ENCODE results near the gene S100A1.

Gene S100A1

GRCh38 chr1:153592748-153593147, 35.5 kb upstream of the S100A1 start:
- H3K9me3 ChIP-seq (ENCODE audit: insufficient read depth, low read depth, low read length) = no peaks in the 10 kb centered on the region
- H3K36me3 ChIP-seq (ENCODE audit: insufficient read depth, low read length) = no peaks in the 10 kb centered on the region
- H3K27ac ChIP-seq (ENCODE audit: low read depth, low read length) = no peak overlapping the region
- WGBS = 80% methylated on average over 3 of the region's 4 CpGs
- H3K4me3 ChIP-seq (ENCODE audit: low read length) = no peak overlapping the region
- no peaks in the 10 kb centered on the region for H3K27me3 ChIP-seq (ENCODE audit: insufficient read depth, low read length)
- no peak overlapping the region for H3K9ac ChIP-seq (ENCODE audit: low read depth, low read length)
- no peaks in the 10 kb centered on the region for H3K4me1 ChIP-seq (ENCODE audit: insufficient read depth, low read length)

DNA sequence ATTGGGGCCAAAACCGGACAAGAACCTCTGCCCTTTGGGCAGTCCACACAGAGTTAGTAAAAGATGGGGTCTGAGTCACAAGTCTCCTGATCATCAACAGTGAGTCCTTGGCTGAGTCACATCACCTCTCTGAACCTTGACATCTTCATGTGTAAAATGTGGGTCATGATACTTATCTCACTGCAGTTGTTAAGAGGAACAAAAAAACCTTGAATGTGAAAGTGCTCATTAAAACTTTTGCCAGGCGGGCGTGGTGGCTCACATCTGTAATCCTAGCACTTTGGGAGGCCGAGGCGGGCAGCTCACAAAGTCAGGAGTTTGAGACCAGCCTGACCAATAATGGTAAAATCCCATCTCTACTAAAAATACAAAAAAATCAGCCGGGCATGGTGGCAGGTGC, 31.0 kb upstream of the S100A1 start:
- H3K27ac ChIP-seq (ENCODE audit: low read depth, low read length) = no peak overlapping the region

DNA sequence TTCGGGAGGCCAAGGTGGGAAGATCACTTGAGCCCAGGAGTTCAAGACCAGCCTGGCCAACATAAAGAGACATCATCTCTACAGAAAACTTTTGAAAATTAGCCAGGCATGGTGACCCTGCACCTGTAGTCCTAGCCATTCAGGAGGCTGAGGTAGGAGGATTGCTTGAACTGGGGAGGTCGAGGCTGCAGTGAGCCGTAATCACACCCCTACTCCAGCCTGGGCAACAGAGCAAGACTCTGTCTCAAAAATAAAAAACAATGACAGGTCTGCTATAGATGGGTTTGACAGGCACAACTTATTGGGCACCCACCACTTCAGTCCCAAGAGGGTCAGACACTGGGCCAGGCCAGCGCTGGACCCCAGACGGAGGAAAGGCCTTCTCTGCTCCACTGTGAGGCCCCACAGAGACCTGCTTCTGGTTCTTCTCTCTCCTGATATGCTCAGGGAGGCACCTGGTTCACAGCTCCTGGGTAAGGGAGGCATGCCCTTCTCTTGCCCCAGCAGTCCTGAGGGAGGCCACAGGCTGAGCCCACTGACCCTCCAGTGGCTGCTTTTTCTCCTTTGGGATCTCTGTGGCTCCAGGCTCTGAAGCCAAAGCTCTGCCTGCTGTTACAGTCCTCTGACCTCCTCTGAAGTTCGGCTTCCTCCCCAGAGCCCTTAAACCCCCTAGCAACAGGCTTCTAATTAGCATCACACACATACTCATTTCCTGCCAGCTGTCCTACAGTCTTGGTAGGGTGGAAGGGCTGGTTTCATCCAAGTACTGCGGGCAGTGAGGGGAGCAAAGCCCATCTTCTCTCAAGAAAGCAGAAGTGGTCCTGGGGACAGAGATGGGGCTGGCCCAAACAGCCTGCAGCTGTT, 29.7 kb upstream of the S100A1 start:
- 70% methylated on average over 7 of the region's 7 CpGs for WGBS
- H3K9ac ChIP-seq (ENCODE audit: low read depth, low read length) = no peak overlapping the region

More for the DNA sequence above, 31.0 kb upstream of the S100A1 start:
- Histone ChIP-seq H3K4me3 (ENCODE audit: low read length) (no peak overlapping the region), H3K27me3 (ENCODE audit: insufficient read depth, low read length) (no peaks in the 10 kb centered on the region), H3K9ac (ENCODE audit: low read depth, low read length) (no peak overlapping the region), H3K4me1 (ENCODE audit: insufficient read depth, low read length) (peaks cover 5% of the 10 kb centered on the region), H3K36me3 (ENCODE audit: insufficient read depth, low read length) (no peaks in the 10 kb centered on the region), H3K9me3 (ENCODE audit: insufficient read depth, low read depth, low read length) (no peaks in the 10 kb centered on the region)
- WGBS = 95% methylated on average over 6 of the region's 6 CpGs

GRCh38 chr1:153599847-153600246, 28.4 kb upstream of the S100A1 start:
- Histone ChIP-seq H3K27me3 (ENCODE audit: insufficient read depth, low read length) (no peaks in the 10 kb centered on the region), H3K9ac (ENCODE audit: low read depth, low read length) (no peak overlapping the region), H3K9me3 (ENCODE audit: insufficient read depth, low read depth, low read length) (no peaks in the 10 kb centered on the region), H3K4me3 (ENCODE audit: low read length) (no peak overlapping the region), H3K27ac (ENCODE audit: low read depth, low read length) (no peak overlapping the region), H3K4me1 (ENCODE audit: insufficient read depth, low read length) (peaks cover 5% of the 10 kb centered on the region), H3K36me3 (ENCODE audit: insufficient read depth, low read length) (no peaks in the 10 kb centered on the region)
- 94% methylated on average over 6 of the region's 7 CpGs for WGBS

More for the DNA sequence above, 29.7 kb upstream of the S100A1 start:
- Histone ChIP-seq H3K4me3 (ENCODE audit: low read length) (no peak overlapping the region), H3K27me3 (ENCODE audit: insufficient read depth, low read length) (no peaks in the 10 kb centered on the region), H3K36me3 (ENCODE audit: insufficient read depth, low read length) (no peaks in the 10 kb centered on the region), H3K4me1 (ENCODE audit: insufficient read depth, low read length) (peaks cover 5% of the 10 kb centered on the region), H3K9me3 (ENCODE audit: insufficient read depth, low read depth, low read length) (no peaks in the 10 kb centered on the region), H3K27ac (ENCODE audit: low read depth, low read length) (peak overlapping the region; percentile 80; the same call in 1 of the 2 replicates)

- Histone ChIP-seq H3K9me3 (ENCODE audit: insufficient read depth, low read depth, low read length) (no peaks in the 10 kb centered on the region), H3K36me3 (ENCODE audit: insufficient read depth, low read length) (no peaks in the 10 kb centered on the region), H3K4me1 (ENCODE audit: insufficient read depth, low read length) (peaks cover 9% of the 10 kb centered on the region), H3K4me3 (ENCODE audit: low read length) (no peak overlapping the region), H3K9ac (ENCODE audit: low read depth, low read length) (no peak overlapping the region), H3K27ac (ENCODE audit: low read depth, low read length) (no peak overlapping the region), H3K27me3 (ENCODE audit: insufficient read depth, low read length) (no peaks in the 10 kb centered on the region)
- 92% methylated on average over 5 of the region's 6 CpGs for WGBS
Observed at GRCh38 chr1:153602749-153603148, 25.5 kb upstream of the S100A1 start.

DNA sequence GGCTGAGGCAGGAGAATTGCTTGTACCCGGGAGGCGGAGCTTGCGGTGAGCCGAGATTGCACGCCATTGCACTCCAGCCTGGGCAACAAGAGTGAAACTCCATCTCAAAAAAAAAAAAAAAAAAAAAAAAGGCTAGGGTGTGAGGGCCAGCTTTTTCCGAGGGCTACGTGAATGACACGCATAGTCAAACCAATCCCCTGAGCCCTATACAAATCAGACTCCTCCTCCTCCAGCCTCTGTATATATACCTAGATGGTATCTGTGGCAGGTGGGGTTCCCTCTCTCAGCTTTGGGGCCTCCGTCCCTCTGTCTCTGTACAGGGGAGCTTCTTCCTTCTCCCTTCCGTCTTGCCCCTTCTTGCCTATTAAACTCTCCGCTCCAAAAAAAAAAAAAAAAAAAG, 22.0 kb upstream of the S100A1 start:
- Histone ChIP-seq H3K4me3 (ENCODE audit: low read length) (no peak overlapping the region), H3K9ac (ENCODE audit: low read depth, low read length) (no peak overlapping the region), H3K36me3 (ENCODE audit: insufficient read depth, low read length) (no peaks in the 10 kb centered on the region), H3K27ac (ENCODE audit: low read depth, low read length) (no peak overlapping the region), H3K27me3 (ENCODE audit: insufficient read depth, low read length) (no peaks in the 10 kb centered on the region), H3K9me3 (ENCODE audit: insufficient read depth, low read depth, low read length) (no peaks in the 10 kb centered on the region), H3K4me1 (ENCODE audit: insufficient read depth, low read length) (peaks cover 28% of the 10 kb centered on the region)
- WGBS = 95% methylated on average over 8 of the region's 11 CpGs

- Histone ChIP-seq H3K4me3 (ENCODE audit: low read length) (no peak overlapping the region), H3K4me1 (ENCODE audit: insufficient read depth, low read length) (peaks cover 39% of the 10 kb centered on the region), H3K27ac (ENCODE audit: low read depth, low read length) (no peak overlapping the region), H3K27me3 (ENCODE audit: insufficient read depth, low read length) (no peaks in the 10 kb centered on the region), H3K36me3 (ENCODE audit: insufficient read depth, low read length) (no peaks in the 10 kb centered on the region), H3K9me3 (ENCODE audit: insufficient read depth, low read depth, low read length) (no peaks in the 10 kb centered on the region), H3K9ac (ENCODE audit: low read depth, low read length) (no peak overlapping the region)
- 96% methylated on average over 8 of the region's 8 CpGs for WGBS
Observed at GRCh38 chr1:153607381-153607780, 20.9 kb upstream of the S100A1 start.

DNA sequence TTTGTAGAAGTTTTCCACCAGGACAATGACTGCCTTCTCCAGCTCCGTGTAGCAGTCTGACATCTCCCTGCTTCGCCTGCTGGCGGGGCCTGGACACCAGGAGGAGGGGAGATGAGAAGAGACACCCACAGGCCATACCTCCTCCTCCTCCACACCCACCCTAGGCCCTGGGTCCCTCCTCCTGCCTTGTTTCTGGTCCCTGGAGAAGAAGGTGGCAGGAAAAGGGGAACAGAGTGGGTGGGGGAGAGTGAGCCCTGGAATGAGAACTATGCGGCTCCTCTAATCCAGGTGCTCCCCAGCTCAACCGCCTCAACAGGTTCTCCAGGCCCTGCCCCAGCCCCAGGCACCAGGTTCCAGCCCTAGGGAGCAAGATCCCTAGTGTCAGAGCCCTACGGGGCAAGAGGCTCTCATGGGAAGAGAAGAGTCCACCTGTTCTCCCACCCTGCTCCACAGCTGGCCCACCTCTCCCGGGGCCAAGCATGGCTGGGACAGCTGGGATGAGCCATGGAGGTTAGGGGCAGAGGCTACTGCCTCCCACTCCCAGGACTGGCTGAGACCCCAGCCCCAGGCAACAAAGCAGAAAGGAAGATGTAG, 20.0 kb upstream of the S100A1 start:
- Histone ChIP-seq H3K4me3 (ENCODE audit: low read length) (peak overlapping the region; percentile 15; the same call in 1 of the 2 replicates), H3K27me3 (ENCODE audit: insufficient read depth, low read length) (no peaks in the 10 kb centered on the region), H3K9me3 (ENCODE audit: insufficient read depth, low read depth, low read length) (no peaks in the 10 kb centered on the region), H3K4me1 (ENCODE audit: insufficient read depth, low read length) (peaks cover 43% of the 10 kb centered on the region), H3K27ac (ENCODE audit: low read depth, low read length) (no peak overlapping the region), H3K9ac (ENCODE audit: low read depth, low read length) (peak overlapping the region; percentile 39; the same call in 1 of the 2 replicates), H3K36me3 (ENCODE audit: insufficient read depth, low read length) (no peaks in the 10 kb centered on the region)
- 90% methylated on average over 4 of the region's 7 CpGs for WGBS

DNA sequence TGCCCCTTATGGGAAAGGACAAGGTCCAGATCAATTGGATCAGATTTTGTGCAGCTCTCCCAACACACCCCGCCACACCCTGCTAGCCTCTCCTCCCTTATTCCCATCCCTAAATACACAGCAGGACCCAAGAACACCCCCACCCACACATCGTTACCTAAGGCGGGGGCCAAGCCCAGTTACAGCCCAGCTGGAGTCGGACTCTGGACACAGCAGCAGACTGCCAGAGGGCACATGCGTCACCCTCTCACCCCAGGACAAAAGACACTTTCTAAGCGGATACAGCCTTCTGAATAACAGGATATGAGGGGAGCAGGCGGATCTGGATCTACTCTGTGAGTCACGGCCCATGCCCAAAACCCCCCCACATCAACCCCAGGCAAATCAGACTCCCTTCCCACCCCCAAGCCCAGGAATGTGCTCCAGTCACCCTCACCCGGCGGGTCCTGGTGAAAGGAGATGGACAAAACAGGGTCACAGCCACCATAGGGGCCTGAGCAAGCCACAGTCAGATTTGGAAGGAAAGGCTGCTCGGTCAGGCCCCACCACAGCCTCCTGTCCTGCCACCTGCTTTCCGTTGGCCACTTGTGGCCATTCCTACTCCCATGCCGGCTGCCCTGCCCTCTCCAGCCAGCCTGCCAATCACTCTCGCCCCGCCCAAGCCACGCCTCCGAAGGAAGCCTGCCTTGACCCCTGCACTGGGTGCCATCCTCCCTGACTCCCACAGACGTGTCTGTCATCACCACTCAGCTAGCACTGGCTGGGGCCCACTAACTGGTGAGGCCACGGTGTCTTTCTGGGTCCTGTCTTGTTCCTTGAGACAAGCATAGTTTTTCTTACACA, 19.3 kb upstream of the S100A1 start:
- Histone ChIP-seq H3K27me3 (ENCODE audit: insufficient read depth, low read length) (no peaks in the 10 kb centered on the region), H3K36me3 (ENCODE audit: insufficient read depth, low read length) (no peaks in the 10 kb centered on the region), H3K27ac (ENCODE audit: low read depth, low read length) (peak overlapping the region; percentile 62), H3K4me3 (ENCODE audit: low read length) (peak overlapping the region; percentile 15), H3K9ac (ENCODE audit: low read depth, low read length) (peak overlapping the region; percentile 39; the same call in 1 of the 2 replicates), H3K9me3 (ENCODE audit: insufficient read depth, low read depth, low read length) (no peaks in the 10 kb centered on the region), H3K4me1 (ENCODE audit: insufficient read depth, low read length) (peaks cover 43% of the 10 kb centered on the region)
- WGBS = 25% methylated on average over 19 of the region's 19 CpGs

DNA sequence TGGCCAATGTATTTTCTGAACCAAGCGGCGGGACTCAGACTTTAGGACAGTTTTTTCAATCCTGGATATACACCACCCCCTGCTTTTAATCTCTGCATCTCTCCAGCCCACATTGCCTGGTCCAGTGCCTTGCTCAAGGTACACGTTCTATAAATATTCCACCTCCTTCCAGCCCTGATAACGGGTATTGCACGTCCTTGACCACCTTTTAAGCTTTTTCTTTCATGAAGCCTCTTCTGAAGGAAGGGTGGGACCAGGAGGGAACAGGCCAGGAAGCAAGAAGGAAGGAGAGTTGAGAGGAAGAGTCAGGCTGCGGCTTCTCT, 18.7 kb upstream of the S100A1 start:
- no peaks in the 10 kb centered on the region for H3K9me3 ChIP-seq (ENCODE audit: insufficient read depth, low read depth, low read length)
- H3K27me3 ChIP-seq (ENCODE audit: insufficient read depth, low read length) = no peaks in the 10 kb centered on the region
- WGBS = 68% methylated on average over 6 of the region's 6 CpGs
- H3K4me3 ChIP-seq (ENCODE audit: low read length) = no peak overlapping the region
- no peak overlapping the region for H3K27ac ChIP-seq (ENCODE audit: low read depth, low read length)
- no peaks in the 10 kb centered on the region for H3K36me3 ChIP-seq (ENCODE audit: insufficient read depth, low read length)
- peaks cover 43% of the 10 kb centered on the region for H3K4me1 ChIP-seq (ENCODE audit: insufficient read depth, low read length)
- H3K9ac ChIP-seq (ENCODE audit: low read depth, low read length) = no peak overlapping the region

- Histone ChIP-seq H3K9ac (ENCODE audit: low read depth, low read length) (no peak overlapping the region), H3K4me3 (ENCODE audit: low read length) (no peak overlapping the region), H3K27ac (ENCODE audit: low read depth, low read length) (no peak overlapping the region), H3K4me1 (ENCODE audit: insufficient read depth, low read length) (peaks cover 43% of the 10 kb centered on the region), H3K9me3 (ENCODE audit: insufficient read depth, low read depth, low read length) (no peaks in the 10 kb centered on the region), H3K36me3 (ENCODE audit: insufficient read depth, low read length) (no peaks in the 10 kb centered on the region), H3K27me3 (ENCODE audit: insufficient read depth, low read length) (no peaks in the 10 kb centered on the region)
- WGBS = 67% methylated on average over 3 of the region's 4 CpGs
Observed at GRCh38 chr1:153610334-153610733, 17.9 kb upstream of the S100A1 start.
